ENCODE measurements around the gene THOC7. TPM values are rescaled to one million over a fixed set of nuclear protein-coding genes. Genes with fewer than 3 reads are reported as not detected.
A peak's percentile ranks its signal among the peaks of the same experiment; 100 is the strongest.

Gene THOC7
- polyA plus RNA-seq, result 78.3 and 80.9 TPM in 2 replicates
- polyA minus RNA-seq, result 35.5 and 41.2 TPM in 2 replicates

DNA sequence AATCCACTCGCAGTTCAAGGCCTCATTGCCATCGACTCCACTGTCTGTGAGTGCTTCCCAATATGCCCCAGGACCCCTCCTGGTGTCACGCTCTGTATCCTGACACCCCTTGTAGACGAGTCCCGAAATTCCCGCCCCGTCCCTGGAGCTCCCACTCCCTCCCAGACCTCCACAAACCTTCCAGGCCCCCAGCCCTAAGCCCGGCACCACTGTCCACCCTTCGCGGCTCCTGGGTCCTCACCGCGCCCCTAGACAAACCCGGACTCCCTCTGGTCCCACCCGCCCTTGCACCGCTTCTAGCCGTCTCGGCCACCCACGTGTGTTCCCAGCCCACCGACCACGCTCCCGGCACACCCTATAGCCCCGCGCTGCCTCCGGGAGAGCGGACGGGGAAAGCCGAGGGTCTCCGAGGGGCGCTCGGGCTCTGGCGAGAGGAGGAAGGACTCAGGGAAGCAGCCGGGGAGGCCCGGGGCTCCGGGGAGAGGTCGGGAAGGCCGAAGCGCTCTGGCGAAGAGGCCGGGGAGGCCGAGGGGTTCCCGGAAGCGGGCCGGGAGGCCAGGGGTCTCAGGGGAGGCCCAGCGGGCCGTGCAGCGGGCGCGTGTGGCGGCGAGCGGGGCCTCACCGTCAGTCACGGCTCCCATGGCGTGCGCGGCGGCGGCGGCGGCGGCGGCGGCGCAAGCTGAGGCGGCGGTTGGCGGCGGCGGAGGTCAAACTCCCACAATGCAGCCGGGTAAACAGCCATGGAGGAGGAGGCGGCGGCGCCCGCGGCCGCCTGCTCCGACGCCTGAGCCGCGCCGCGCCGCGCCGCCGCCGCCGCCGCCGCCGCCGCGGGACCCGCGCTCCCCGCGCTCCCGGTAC lies at the start of gene THOC7, which contains the start of gene ATXN7:
TSS of gene THOC7 (minus strand) at position 656 of the 858 bp plus-strand sequence. CDS start at position 641, 15 bp downstream.
TSS of gene ATXN7 (plus strand) at position 718 of the 858 bp plus-strand sequence. CDS start 48,732 bp downstream, outside the sequence.
- peak within 1 kb of the TSS; percentile 90 for H3K9ac ChIP-seq (ENCODE audit: low read length)
- H3K9me2 ChIP-seq (ENCODE audit: insufficient read depth, low read length), result no peaks in the 10 kb centered on the region
- H3K79me2 ChIP-seq (replicated peaks; ENCODE audit: insufficient read depth, low read length), result peaks cover 20% of the 10 kb centered on the region
- H3F3A ChIP-seq (ENCODE audit: insufficient read depth, low read length, poor library complexity, severe bottlenecking), result no peaks in the 10 kb centered on the region
- H4K20me1 ChIP-seq (ENCODE audit: insufficient read depth), result no peaks in the 10 kb centered on the region
- TF ChIP-seq RAD21 (conservative IDR thresholded peaks at IDR 0.05), result no peak
- peak; percentile 40 for TF ChIP-seq POLR2AphosphoS5 (IDR thresholded peaks at IDR 0.05)
- peak; percentile 91 for TF ChIP-seq MXI1 (conservative IDR thresholded peaks at IDR 0.05; ENCODE audit: poor library complexity, severe bottlenecking)
- no peak for TF ChIP-seq TAF1 (IDR thresholded peaks at IDR 0.05; ENCODE audit: low read depth)
- TF ChIP-seq, protein P1, sequence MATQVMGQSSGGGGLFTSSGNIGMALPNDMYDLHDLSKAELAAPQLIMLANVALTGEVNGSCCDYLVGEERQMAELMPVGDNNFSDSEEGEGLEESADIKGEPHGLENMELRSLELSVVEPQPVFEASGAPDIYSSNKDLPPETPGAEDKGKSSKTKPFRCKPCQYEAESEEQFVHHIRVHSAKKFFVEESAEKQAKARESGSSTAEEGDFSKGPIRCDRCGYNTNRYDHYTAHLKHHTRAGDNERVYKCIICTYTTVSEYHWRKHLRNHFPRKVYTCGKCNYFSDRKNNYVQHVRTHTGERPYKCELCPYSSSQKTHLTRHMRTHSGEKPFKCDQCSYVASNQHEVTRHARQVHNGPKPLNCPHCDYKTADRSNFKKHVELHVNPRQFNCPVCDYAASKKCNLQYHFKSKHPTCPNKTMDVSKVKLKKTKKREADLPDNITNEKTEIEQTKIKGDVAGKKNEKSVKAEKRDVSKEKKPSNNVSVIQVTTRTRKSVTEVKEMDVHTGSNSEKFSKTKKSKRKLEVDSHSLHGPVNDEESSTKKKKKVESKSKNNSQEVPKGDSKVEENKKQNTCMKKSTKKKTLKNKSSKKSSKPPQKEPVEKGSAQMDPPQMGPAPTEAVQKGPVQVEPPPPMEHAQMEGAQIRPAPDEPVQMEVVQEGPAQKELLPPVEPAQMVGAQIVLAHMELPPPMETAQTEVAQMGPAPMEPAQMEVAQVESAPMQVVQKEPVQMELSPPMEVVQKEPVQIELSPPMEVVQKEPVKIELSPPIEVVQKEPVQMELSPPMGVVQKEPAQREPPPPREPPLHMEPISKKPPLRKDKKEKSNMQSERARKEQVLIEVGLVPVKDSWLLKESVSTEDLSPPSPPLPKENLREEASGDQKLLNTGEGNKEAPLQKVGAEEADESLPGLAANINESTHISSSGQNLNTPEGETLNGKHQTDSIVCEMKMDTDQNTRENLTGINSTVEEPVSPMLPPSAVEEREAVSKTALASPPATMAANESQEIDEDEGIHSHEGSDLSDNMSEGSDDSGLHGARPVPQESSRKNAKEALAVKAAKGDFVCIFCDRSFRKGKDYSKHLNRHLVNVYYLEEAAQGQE (IDR thresholded peaks at IDR 0.05; ENCODE audit: borderline replicate concordance), result peak; percentile 16
- TF ChIP-seq EP300 (conservative IDR thresholded peaks at IDR 0.05; ENCODE audit: poor library complexity, severe bottlenecking), result no peak
- TF ChIP-seq, protein P2, sequence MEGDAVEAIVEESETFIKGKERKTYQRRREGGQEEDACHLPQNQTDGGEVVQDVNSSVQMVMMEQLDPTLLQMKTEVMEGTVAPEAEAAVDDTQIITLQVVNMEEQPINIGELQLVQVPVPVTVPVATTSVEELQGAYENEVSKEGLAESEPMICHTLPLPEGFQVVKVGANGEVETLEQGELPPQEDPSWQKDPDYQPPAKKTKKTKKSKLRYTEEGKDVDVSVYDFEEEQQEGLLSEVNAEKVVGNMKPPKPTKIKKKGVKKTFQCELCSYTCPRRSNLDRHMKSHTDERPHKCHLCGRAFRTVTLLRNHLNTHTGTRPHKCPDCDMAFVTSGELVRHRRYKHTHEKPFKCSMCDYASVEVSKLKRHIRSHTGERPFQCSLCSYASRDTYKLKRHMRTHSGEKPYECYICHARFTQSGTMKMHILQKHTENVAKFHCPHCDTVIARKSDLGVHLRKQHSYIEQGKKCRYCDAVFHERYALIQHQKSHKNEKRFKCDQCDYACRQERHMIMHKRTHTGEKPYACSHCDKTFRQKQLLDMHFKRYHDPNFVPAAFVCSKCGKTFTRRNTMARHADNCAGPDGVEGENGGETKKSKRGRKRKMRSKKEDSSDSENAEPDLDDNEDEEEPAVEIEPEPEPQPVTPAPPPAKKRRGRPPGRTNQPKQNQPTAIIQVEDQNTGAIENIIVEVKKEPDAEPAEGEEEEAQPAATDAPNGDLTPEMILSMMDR (IDR thresholded peaks at IDR 0.05; ENCODE audit: poor library complexity, severe bottlenecking), result no peak
- TF ChIP-seq SMC3 (conservative IDR thresholded peaks at IDR 0.05; ENCODE audit: poor library complexity), result peak; percentile 16
- TF ChIP-seq EZH2 (IDR thresholded peaks at IDR 0.05; ENCODE audit: borderline replicate concordance, insufficient read depth, low read length, poor library complexity, severe bottlenecking), result no peak
- no peaks in the 10 kb centered on the region for H3K9me3 ChIP-seq (ENCODE audit: low read length)
- H3K27me3 ChIP-seq (ENCODE audit: insufficient read depth, low read depth, low read length), result no peaks in the 10 kb centered on the region
- H2AFZ ChIP-seq (ENCODE audit: low read depth, low read length), result peak within 1 kb of the TSS; percentile 66
- peak within 1 kb of the TSS; percentile 80 for H3K4me3 ChIP-seq (ENCODE audit: low read length)
- H3K4me2 ChIP-seq (ENCODE audit: low read length), result peak within 1 kb of the TSS; percentile 63
- H3K36me3 ChIP-seq (ENCODE audit: insufficient read depth, low read length), result no peaks in the 10 kb centered on the region
- H3K27ac ChIP-seq (ENCODE audit: low read length), result peak within 1 kb of the TSS; percentile 74

DNA sequence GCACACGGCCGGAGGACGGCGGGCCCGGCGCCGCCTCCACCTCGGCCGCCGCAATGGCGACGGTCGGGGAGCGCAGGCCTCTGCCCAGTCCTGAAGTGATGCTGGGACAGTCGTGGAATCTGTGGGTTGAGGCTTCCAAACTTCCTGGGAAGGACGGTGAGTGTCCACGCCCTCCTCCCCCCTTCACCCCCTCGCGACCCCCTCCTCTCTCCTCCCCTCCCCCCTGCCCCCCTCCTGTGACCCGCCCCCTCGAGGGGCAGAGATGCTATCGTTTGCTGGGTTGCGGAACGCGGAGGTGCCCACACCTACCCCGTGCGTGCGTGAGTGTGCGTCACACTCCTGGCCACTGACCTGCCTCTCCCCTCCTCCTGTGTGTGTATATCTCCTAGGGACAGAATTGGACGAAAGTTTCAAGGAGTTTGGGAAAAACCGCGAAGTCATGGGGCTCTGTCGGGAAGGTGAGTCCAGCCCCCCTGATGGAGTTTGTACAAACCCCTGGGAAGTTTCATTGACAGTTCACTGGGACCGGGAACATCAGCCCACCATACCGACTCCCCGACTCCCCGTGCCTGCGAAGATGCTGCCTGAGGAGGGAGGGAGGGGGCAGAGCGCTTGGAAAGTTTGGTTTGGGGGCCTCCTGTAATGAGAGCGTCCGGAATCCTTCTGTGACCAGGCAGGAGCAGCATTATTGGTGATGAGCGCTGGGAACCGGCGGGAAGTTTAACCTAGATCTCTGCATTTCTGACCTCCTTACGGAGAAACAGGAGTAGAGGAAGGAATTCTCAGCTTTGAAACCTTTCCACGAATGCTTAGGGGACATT lies 49.4 kb upstream of the THOC7 start:
- Histone ChIP-seq H4K20me1 (ENCODE audit: insufficient read depth) (no peaks in the 10 kb centered on the region), H3K4me3 (ENCODE audit: low read length) (peak overlapping the region; percentile 86), H3F3A (ENCODE audit: insufficient read depth, low read length, poor library complexity, severe bottlenecking) (peaks cover 4% of the 10 kb centered on the region), H3K4me2 (ENCODE audit: low read length) (peak overlapping the region; percentile 30), H3K27ac (ENCODE audit: low read length) (no peak overlapping the region), H3K9ac (ENCODE audit: low read length) (peak overlapping the region; percentile 73), H3K79me2 (replicated peaks; ENCODE audit: insufficient read depth, low read length) (peaks cover 10% of the 10 kb centered on the region), H2AFZ (ENCODE audit: low read depth, low read length) (no peak overlapping the region), H3K27me3 (ENCODE audit: insufficient read depth, low read depth, low read length) (no peaks in the 10 kb centered on the region), H3K9me3 (ENCODE audit: low read length) (no peaks in the 10 kb centered on the region), H3K9me2 (ENCODE audit: insufficient read depth, low read length) (no peaks in the 10 kb centered on the region), H3K36me3 (ENCODE audit: insufficient read depth, low read length) (no peaks in the 10 kb centered on the region)
- no peak for TF ChIP-seq TAF1 (IDR thresholded peaks at IDR 0.05; ENCODE audit: low read depth)
- no peak for TF ChIP-seq SMC3 (conservative IDR thresholded peaks at IDR 0.05; ENCODE audit: poor library complexity)
- TF ChIP-seq MXI1 (conservative IDR thresholded peaks at IDR 0.05; ENCODE audit: poor library complexity, severe bottlenecking), result no peak
- no peak for TF ChIP-seq POLR2AphosphoS5 (IDR thresholded peaks at IDR 0.05)
- no peak for TF ChIP-seq EP300 (conservative IDR thresholded peaks at IDR 0.05; ENCODE audit: poor library complexity, severe bottlenecking)
- TF ChIP-seq RAD21 (conservative IDR thresholded peaks at IDR 0.05), result no peak
- no peak for TF ChIP-seq EZH2 (IDR thresholded peaks at IDR 0.05; ENCODE audit: borderline replicate concordance, insufficient read depth, low read length, poor library complexity, severe bottlenecking)
- TF ChIP-seq, protein P1 (IDR thresholded peaks at IDR 0.05; ENCODE audit: borderline replicate concordance), result no peak
- TF ChIP-seq, protein P2 (IDR thresholded peaks at IDR 0.05; ENCODE audit: poor library complexity, severe bottlenecking), result no peak

Measured in neural cell (in vitro differentiated cells).